ENCODE results near the gene CTSO. TPM values are rescaled to one million over a fixed set of nuclear protein-coding genes. Genes with fewer than 3 reads are reported as not detected.
A peak's percentile ranks its signal among the peaks of the same experiment; 100 is the strongest.

CTSO gene
- total RNA-seq, 1 experiment from 2014 or later = 0.81 TPM

DNA sequence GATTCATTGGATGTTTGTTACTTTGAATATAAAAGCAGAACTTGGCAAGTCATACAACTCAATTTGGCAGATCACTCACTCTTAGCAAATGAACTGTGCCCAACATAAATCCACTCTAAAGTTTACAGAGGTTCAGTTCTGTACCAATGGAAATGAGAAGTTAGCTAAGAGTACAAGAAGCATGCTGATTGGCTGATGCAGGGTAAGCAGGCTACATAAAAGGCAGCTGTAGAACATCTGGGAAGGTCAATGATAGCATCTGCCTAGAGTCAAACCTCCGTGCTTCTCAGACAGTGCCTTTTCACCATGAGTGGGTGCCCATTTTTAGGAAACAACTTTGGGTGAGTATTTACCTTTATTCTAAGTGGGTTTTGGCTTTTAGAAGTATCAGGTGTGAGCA is 50.2 kb downstream of the CTSO start, which contains the start of gene TDO2:
Gene TDO2 (plus strand): TSS at position 244 of the 400 bp plus-strand sequence. CDS start 63 bp downstream, at position 307.
- Histone ChIP-seq H4K5ac (ENCODE audit: insufficient read length, low read depth, low read length) (no peak within 1 kb of the TSS), H2BK15ac (ENCODE audit: low read depth, low read length) (no peak within 1 kb of the TSS), H3K14ac (ENCODE audit: insufficient read depth, low read length) (no peak within 1 kb of the TSS), H4K8ac (replicated peaks; ENCODE audit: insufficient read length, low read depth, low read length) (no peak within 1 kb of the TSS), H2BK120ac (ENCODE audit: low read depth, low read length, poor library complexity, severe bottlenecking) (no peak within 1 kb of the TSS), H3K27ac (ENCODE audit: insufficient read length, low read depth, low read length) (no peak within 1 kb of the TSS), H2BK20ac (ENCODE audit: low read depth, low read length, poor library complexity, severe bottlenecking) (no peak within 1 kb of the TSS), H3K23ac (ENCODE audit: insufficient read length, low read depth, low read length) (no peak within 1 kb of the TSS), H3K4me2 (ENCODE audit: insufficient read depth, insufficient read length, low read length) (no peak within 1 kb of the TSS), H4K91ac (ENCODE audit: insufficient read length, low read depth, low read length) (no peak within 1 kb of the TSS), H2BK5ac (ENCODE audit: insufficient read length, low read length) (no peak within 1 kb of the TSS), H3K4me1 (ENCODE audit: insufficient read depth, low read length) (peaks cover 4% of the 10 kb centered on the region; the same call in 1 of the 2 replicates), H3K79me2 (ENCODE audit: insufficient read depth, low read length) (no peaks in the 10 kb centered on the region), H2AFZ (ENCODE audit: low read length) (no peak within 1 kb of the TSS), H3K9ac (ENCODE audit: extremely low read depth, insufficient read length, low read length) (no peak within 1 kb of the TSS), H3K27me3 (ENCODE audit: insufficient read depth, low read length) (no peaks in the 10 kb centered on the region), H3K79me1 (ENCODE audit: insufficient read depth, low read depth, low read length, poor library complexity, severe bottlenecking) (no peaks in the 10 kb centered on the region), H3T11ph (ENCODE audit: low read length) (no peak within 1 kb of the TSS), H3K56ac (ENCODE audit: insufficient read length, low read depth, low read length) (no peak within 1 kb of the TSS), H3K4ac (ENCODE audit: low read depth, low read length) (no peak within 1 kb of the TSS), H2AK5ac (ENCODE audit: insufficient read length, low read length) (no peak within 1 kb of the TSS), H2BK12ac (ENCODE audit: insufficient read length, low read depth, low read length) (no peak within 1 kb of the TSS), H4K20me1 (ENCODE audit: control insufficient read depth, insufficient read depth, insufficient read length) (no peaks in the 10 kb centered on the region), H3K18ac (ENCODE audit: insufficient read length, low read depth, low read length) (no peak within 1 kb of the TSS), H3K23me2 (ENCODE audit: insufficient read length, low read depth, low read length, poor library complexity, severe bottlenecking) (no peaks in the 10 kb centered on the region), H3K9me3 (ENCODE audit: control insufficient read depth, low read depth, low read length) (no peaks in the 10 kb centered on the region)
- Mint-ChIP-seq H3K27ac (0 out of 7 replicates have a peak within 1 kb of the TSS, but pooled peaks of 1 of the 3 experiments have one; percentile 14), H3K27me3 (ENCODE audit: low read depth) (no peaks in the 10 kb centered on the region), H3K9me3 (peaks cover under 1 to 3% of the 10 kb centered on the region in 2 experiments; a peak in 3 of 5 replicates), H3K4me1 (peaks cover 16 to 17% of the 10 kb centered on the region in 2 experiments), H3K4me3 (no peak within 1 kb of the TSS), H3K36me3 (ENCODE audit: insufficient read depth in 1 of 3, low read depth in 3 of 3) (peaks cover 0 to under 1% (median 0%) of the 10 kb centered on the region in 3 experiments; a peak in 1 of 7 replicates)
- TF ChIP-seq CTCF (conservative IDR thresholded peaks at IDR 0.05) = no peak
- WGBS (ENCODE audit: extremely low coverage, insufficient read length, low lambda C conversion rate) = no CpG with 5 or more reads among the region's 1 CpG
- DNase-seq = no peak

Data from H9 (cell line).